ENCODE data around the gene THBS2.

DNA sequence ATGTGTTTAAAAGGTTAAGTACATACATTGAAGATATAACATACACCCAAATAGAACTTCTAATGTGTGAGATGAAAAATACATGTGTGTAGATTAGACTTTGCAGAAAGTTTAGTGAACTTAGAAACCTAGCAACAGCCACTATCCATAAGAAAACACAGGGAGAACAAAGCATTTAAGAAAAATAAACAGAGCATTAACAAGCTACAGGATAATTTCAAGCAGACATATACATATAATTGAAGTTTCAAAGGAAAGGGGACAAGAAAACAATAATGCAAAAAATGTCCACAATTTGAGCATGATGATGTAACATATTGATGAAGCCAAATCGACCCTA lies 18.2 kb upstream of the THBS2 start:
- TF ChIP-seq, protein P1, sequence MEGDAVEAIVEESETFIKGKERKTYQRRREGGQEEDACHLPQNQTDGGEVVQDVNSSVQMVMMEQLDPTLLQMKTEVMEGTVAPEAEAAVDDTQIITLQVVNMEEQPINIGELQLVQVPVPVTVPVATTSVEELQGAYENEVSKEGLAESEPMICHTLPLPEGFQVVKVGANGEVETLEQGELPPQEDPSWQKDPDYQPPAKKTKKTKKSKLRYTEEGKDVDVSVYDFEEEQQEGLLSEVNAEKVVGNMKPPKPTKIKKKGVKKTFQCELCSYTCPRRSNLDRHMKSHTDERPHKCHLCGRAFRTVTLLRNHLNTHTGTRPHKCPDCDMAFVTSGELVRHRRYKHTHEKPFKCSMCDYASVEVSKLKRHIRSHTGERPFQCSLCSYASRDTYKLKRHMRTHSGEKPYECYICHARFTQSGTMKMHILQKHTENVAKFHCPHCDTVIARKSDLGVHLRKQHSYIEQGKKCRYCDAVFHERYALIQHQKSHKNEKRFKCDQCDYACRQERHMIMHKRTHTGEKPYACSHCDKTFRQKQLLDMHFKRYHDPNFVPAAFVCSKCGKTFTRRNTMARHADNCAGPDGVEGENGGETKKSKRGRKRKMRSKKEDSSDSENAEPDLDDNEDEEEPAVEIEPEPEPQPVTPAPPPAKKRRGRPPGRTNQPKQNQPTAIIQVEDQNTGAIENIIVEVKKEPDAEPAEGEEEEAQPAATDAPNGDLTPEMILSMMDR (IDR thresholded peaks at IDR 0.05): no peak
- no peak for TF ChIP-seq POLR2A (IDR thresholded peaks at IDR 0.05)
